A549 (cell line): Measurements from ENCODE around the gene RBBP5.

Source experiments
- CTCF ChIP-seq: fragments of >200 bp; sonication (Bioruptor Twin); formaldehyde crosslinking; IDR thresholded peaks from 3 replicates; pipeline ENCODE4 v1.5.1; 2016
- E2F6 ChIP-seq: IDR thresholded peaks from 2 replicates; pipeline ENCODE4 v1.6.1; 2012; ENCODE audit warnings: low read depth, borderline replicate concordance
- MAX ChIP-seq: IDR thresholded peaks from 2 replicates; pipeline ENCODE4 v1.6.1; 2012
- RAD21 ChIP-seq, 2 experiments: fragments of >200 bp in 1 of 2; sonication (Bioruptor Twin) in 1 of 2; formaldehyde crosslinking in 1 of 2; IDR thresholded peaks in 1 of 2; conservative IDR thresholded peaks in 1 of 2; 2 replicates in 1 of 2; 3 replicates in 1 of 2; pipeline ENCODE4 v1.6.1; 2012 to 2018; ENCODE audit warnings: inconsistent platforms in 1 of 2
- SMC3 ChIP-seq: fragments of >200 bp; sonication (Bioruptor Twin); formaldehyde crosslinking; IDR thresholded peaks from 3 replicates; pipeline ENCODE4 v1.6.1; 2018; ENCODE audit warnings: inconsistent platforms
- TFCP2L1 ChIP-seq: fragments of 250-450 bp; sonication (Bioruptor Pico); IDR thresholded peaks from 2 replicates; pipeline ENCODE4 v1.5.0; 2021; ENCODE audit warnings: mild to moderate bottlenecking

- TF ChIP-seq SMC3 (no peak), CTCF (no peak), RAD21 (conservative IDR thresholded peaks at IDR 0.05 in 1 of 2, IDR thresholded peaks at IDR 0.05 in 1 of 2) (no peak), MAX (no peak), E2F6 (no peak), TFCP2L1 (CRISPR knock-in tag) (no peak)
These were observed 56.1 kb downstream of the RBBP5 start for GRCh38 chr1:205065666-205066065.
